Measurements from ENCODE around the gene SEC61A2.

Gene SEC61A2

DNA sequence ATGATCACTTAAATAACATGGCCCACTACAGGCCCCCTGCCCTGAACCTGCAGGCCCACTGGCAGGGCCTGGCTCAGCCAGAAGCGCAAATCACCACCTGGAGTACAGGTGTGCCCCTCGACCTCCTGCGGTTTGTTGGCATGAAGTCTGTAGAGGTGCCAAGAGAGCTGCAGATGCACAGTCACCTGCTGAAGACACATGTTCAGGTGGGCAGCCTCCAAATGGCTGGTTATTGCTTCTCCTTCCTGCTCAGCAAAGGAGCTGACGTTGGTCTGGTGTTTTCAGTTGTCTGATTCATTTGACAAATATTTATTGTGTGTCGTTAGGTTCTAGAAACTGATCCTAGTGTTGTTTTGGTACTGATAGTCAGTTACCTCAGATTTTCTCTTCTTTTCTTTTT lies 31.7 kb upstream of the SEC61A2 start:
- TF ChIP-seq, protein P1, sequence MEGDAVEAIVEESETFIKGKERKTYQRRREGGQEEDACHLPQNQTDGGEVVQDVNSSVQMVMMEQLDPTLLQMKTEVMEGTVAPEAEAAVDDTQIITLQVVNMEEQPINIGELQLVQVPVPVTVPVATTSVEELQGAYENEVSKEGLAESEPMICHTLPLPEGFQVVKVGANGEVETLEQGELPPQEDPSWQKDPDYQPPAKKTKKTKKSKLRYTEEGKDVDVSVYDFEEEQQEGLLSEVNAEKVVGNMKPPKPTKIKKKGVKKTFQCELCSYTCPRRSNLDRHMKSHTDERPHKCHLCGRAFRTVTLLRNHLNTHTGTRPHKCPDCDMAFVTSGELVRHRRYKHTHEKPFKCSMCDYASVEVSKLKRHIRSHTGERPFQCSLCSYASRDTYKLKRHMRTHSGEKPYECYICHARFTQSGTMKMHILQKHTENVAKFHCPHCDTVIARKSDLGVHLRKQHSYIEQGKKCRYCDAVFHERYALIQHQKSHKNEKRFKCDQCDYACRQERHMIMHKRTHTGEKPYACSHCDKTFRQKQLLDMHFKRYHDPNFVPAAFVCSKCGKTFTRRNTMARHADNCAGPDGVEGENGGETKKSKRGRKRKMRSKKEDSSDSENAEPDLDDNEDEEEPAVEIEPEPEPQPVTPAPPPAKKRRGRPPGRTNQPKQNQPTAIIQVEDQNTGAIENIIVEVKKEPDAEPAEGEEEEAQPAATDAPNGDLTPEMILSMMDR (IDR thresholded peaks at IDR 0.05; ENCODE audit: insufficient read depth, low read length, missing control alignments): no peak
- POLR2A ChIA-PET: no interaction called here
- peak; percentile 3 for DNase-seq (ENCODE audit: low read depth, low spot score)
- CTCF ChIA-PET: interaction anchor here (2.5 kb wide), 1 partner anchor 111 kb away, joined by 8 read pairs; no protein-coding TSS in a partner anchor
- no peak overlapping the region for H3K4me3 ChIP-seq (ENCODE audit: low read depth, low read length)

DNA sequence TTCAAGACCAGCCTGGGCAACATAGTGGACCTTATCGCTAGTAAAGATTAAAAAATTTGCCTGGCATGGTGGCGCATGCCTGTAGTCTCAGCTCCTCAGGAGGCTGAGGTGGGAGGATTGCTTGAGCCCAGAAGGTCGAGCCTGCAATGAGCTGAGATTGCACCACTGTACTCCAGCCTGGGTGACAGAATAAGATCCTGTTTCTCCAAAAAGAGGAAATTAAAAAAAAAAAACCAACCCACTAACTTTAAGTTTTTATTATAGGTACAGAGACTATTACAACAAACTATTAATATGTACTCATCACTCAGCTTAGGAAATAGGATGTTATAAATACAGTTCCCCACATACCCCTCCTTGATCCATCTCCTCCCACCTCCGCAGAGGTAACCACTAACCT lies 30.5 kb upstream of the SEC61A2 start:
- POLR2A ChIA-PET: no interaction called here
- TF ChIP-seq, protein P1 (IDR thresholded peaks at IDR 0.05; ENCODE audit: insufficient read depth, low read length, missing control alignments): no peak
- CTCF ChIA-PET: interaction anchor here (2.5 kb wide), 1 partner anchor 112 kb away, joined by 8 read pairs; no protein-coding TSS in a partner anchor
- no peak for DNase-seq (ENCODE audit: low read depth, low spot score)
- no peak overlapping the region for H3K4me3 ChIP-seq (ENCODE audit: low read depth, low read length)

DNA sequence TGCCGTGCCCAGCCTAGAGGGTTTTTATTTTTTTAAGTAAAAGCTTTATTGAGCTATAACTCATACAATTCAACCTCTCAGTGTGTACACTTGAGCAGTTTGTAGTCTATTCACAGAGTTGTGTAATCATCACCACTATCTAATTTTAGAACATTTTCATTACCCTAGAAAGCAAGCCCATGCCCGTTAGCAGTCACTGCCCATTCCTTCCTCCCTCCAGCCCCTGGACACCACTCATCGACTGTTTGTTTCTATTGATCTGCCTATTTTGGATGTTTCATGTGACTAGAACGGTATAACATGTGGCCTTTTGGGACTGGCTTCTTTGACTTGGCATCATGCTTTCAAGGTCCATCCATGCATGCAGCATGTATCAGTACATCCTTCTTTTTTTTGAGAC lies 25.7 kb upstream of the SEC61A2 start:
- ChIA-PET POLR2A (no interaction called here), CTCF (no interaction called here)
- TF ChIP-seq, protein P1 (IDR thresholded peaks at IDR 0.05; ENCODE audit: insufficient read depth, low read length, missing control alignments): no peak
- H3K4me3 ChIP-seq (ENCODE audit: low read depth, low read length): no peak overlapping the region
- DNase-seq (ENCODE audit: low read depth, low spot score): no peak

DNA sequence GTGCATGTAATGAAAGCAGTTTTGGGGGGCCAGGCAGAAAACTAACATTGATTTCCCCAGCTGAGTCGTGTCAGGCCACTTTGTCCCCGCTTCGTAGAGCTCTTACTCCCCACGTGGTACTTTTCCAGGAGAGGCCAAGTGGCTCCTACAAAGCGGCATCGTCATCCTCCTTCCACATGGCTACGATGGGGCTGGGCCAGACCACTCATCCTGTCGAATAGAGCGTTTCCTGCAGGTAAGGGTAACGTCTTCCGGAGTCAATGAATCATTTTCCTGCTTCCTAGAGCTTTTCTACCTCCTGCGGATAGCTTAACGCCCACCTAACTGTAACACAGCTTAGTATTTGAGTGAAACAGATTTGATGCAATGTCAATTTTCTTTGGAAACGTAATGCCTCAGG lies 21.7 kb upstream of the SEC61A2 start:
- no peak for DNase-seq (ENCODE audit: low read depth, low spot score)
- CTCF ChIA-PET: interaction anchor here (1.0 kb wide), 1 partner anchor 17 kb away, joined by 3 read pairs; no protein-coding TSS in a partner anchor
- H3K4me3 ChIP-seq (ENCODE audit: low read depth, low read length): no peak overlapping the region

DNA sequence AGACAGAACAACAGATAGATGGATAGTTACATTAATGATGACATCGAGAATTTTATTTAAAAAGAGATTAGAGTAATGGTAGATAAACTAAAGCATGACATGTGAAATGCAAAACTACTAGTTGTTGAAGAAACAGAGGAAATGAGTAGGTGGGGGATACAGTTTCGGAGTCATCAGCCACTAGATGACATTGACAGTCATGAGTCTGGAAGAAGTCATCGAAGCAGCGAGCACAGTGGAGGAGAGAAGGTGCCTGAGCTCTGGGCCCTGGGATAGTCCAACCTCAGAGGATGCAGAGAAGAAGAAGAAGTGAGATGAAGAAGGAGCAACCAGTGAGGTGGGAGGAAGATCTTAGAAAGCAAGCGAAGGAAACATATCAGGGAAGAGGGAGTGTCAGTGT lies 20.2 kb upstream of the SEC61A2 start:
- POLR2A ChIA-PET: no interaction called here
- no peak for DNase-seq (ENCODE audit: low read depth, low spot score)
- CTCF ChIA-PET: no interaction called here
- no peak overlapping the region for H3K4me3 ChIP-seq (ENCODE audit: low read depth, low read length)
- TF ChIP-seq, protein P1 (IDR thresholded peaks at IDR 0.05; ENCODE audit: insufficient read depth, low read length, missing control alignments): no peak

More for the DNA sequence above, 21.7 kb upstream of the SEC61A2 start:
- POLR2A ChIA-PET: no interaction called here
- TF ChIP-seq, protein P1 (IDR thresholded peaks at IDR 0.05; ENCODE audit: insufficient read depth, low read length, missing control alignments): no peak

DNA sequence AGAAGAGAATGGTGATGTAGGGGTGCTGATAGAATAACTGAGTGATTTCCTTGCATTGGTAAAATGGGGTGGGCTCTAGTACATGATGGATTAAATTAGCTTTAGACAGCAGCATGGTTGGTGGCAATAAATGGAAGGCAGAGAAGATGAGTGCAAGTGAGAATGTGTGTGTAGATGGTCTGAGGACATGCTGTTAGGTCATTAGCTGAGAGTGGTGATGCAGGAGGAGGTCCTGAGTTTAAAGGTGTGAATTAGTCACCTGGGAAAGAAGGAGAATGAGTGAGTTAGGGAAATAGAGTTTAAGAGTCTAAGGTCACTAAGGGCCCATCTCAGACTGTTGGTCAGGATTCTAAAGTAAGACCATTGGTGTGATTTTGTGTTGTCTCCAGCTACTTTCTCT lies 17.9 kb upstream of the SEC61A2 start:
- DNase-seq (ENCODE audit: low read depth, low spot score): no peak
- ChIA-PET CTCF (no interaction called here), POLR2A (no interaction called here)
- H3K4me3 ChIP-seq (ENCODE audit: low read depth, low read length): no peak overlapping the region
- TF ChIP-seq, protein P1 (IDR thresholded peaks at IDR 0.05; ENCODE audit: insufficient read depth, low read length, missing control alignments): no peak
